A673 (cell line): ENCODE data around the gene TEPSIN. TPM values are rescaled to one million over a fixed set of nuclear protein-coding genes. Genes with fewer than 3 reads are reported as not detected.

Experiments used
- BruUV-seq: library from RNA; stranded (reverse); fragments of 400-500 nt; replicated peaks from 2 replicates; lab custom pipeline; 2021; lab: Mats Ljungman, UMichigan
- CTCF ChIA-PET: fragments of 300-600 bp; sonication (Branson Sonifier 250); formaldehyde crosslinking; loops from one replicate; lab custom pipeline; 2022; ENCODE audit warnings: antibody characterized with exemption; lab: Charles Lee
- POLR2A ChIA-PET: fragments of 300-600 bp; sonication (Branson Sonifier 250); formaldehyde crosslinking; loops from one replicate; lab custom pipeline; 2022; ENCODE audit warnings: antibody characterized with exemption; ENCODE audit not compliant: low non-redundant PET; lab: Charles Lee
- DNase-seq: peaks from one replicate; pipeline ENCODE4 v3.0.0-alpha.2; 2015; ENCODE audit warnings: low spot score
- H3K27ac ChIP-seq: fragments of 200-600 bp; sonication (generic); 2 replicates; pipeline ENCODE4 v1.5.1; 2016; ENCODE audit warnings: mixed run types, low read depth, mild to moderate bottlenecking, mixed read lengths, antibody characterized with exemption, low read length; ENCODE audit not compliant: poor library complexity, severe bottlenecking
- H3K27me3 ChIP-seq: fragments of 200-600 bp; sonication (generic); replicated peaks from 2 replicates; pipeline ENCODE4 v1.6.1; 2017; ENCODE audit warnings: mixed run types, low read depth, mild to moderate bottlenecking, mixed read lengths, antibody characterized with exemption, low read length; ENCODE audit not compliant: insufficient read depth, poor library complexity
- H3K36me3 ChIP-seq: fragments of 200-600 bp; sonication (generic); 2 replicates; pipeline ENCODE4 v1.6.1; 2016; ENCODE audit warnings: mixed run types, mild to moderate bottlenecking, mixed read lengths, antibody characterized with exemption, low read length; ENCODE audit not compliant: insufficient read depth, poor library complexity, severe bottlenecking
- H3K4me1 ChIP-seq: fragments of 200-600 bp; sonication (generic); 2 replicates; pipeline ENCODE4 v1.6.1; 2017; ENCODE audit warnings: mixed run types, mild to moderate bottlenecking, mixed read lengths, antibody characterized with exemption, low read length; ENCODE audit not compliant: insufficient read depth, poor library complexity, severe bottlenecking
- H3K4me3 ChIP-seq: fragments of 200-600 bp; sonication (generic); 2 replicates; pipeline ENCODE4 v1.5.1; 2016; ENCODE audit warnings: low read depth, mixed run types, mild to moderate bottlenecking, mixed read lengths, low read length; ENCODE audit not compliant: poor library complexity, severe bottlenecking
- H3K9me3 ChIP-seq: fragments of 200-600 bp; sonication (generic); 2 replicates; pipeline ENCODE4 v1.6.1; 2016; ENCODE audit warnings: mixed run types, low read depth, mild to moderate bottlenecking, mixed read lengths, antibody characterized with exemption, low read length; ENCODE audit not compliant: poor library complexity, severe bottlenecking
- CTCF ChIP-seq: fragments of 300-800, 200-600 bp; sonication (generic); conservative IDR thresholded peaks from 2 replicates; pipeline ENCODE4 v1.5.1; 2017; ENCODE audit warnings: low read depth, mild to moderate bottlenecking, antibody characterized with exemption, low read length, moderate library complexity, mixed read lengths
- EZH2 ChIP-seq: fragments of 200-600 bp; sonication (generic); IDR thresholded peaks from 2 replicates; pipeline ENCODE4 v1.6.1; 2017; ENCODE audit warnings: borderline replicate concordance, low read depth, mild to moderate bottlenecking, mixed read lengths, antibody characterized with exemption, low read length; ENCODE audit not compliant: poor library complexity, severe bottlenecking
- intact Hi-C: fragments of 100-400 bp; cut with micrococcal nuclease; formaldehyde crosslinking; loops from one replicate; pipeline ENCODE4 v1.10.0; 2022; ENCODE audit not compliant: unreplicated experiment
- total RNA-seq: library from RNA; stranded (reverse); gene quantifications from 2 replicates; pipeline ENCODE4 v1.2.3, GENCODE V29; 2021

The TEPSIN gene
- total RNA-seq, 1 experiment from 2014 or later = 36.1 TPM

- TF ChIP-seq EZH2 = no peak
- no peak for TF ChIP-seq CTCF
- CTCF ChIA-PET = no interaction called here
- Histone ChIP-seq H3K36me3 (peaks cover 10% of the 10 kb centered on the region), H3K9me3 (no peaks in the 10 kb centered on the region), H3K27ac (no peak overlapping the region), H3K27me3 (no peaks in the 10 kb centered on the region), H3K4me1 (no peaks in the 10 kb centered on the region), H3K4me3 (no peak overlapping the region)
- intact Hi-C loops = loop anchor here (5.0 kb wide), 1 partner anchor 257 kb away; no protein-coding TSS in a partner anchor
- DNase-seq = no peak
- POLR2A ChIA-PET = interaction anchor here (0.6 kb wide), 1 partner anchor 267 kb away, joined by 3 read pairs; no protein-coding TSS in a partner anchor
- BruUV-seq = no TSS peak
Observed at GRCh38 chr17:81244358-81245023, 5.6 kb upstream of the TEPSIN start.

- no peak for DNase-seq
- Histone ChIP-seq H3K27ac (no peak overlapping the region), H3K27me3 (no peaks in the 10 kb centered on the region), H3K36me3 (peaks cover 10% of the 10 kb centered on the region), H3K4me1 (no peaks in the 10 kb centered on the region), H3K9me3 (no peaks in the 10 kb centered on the region), H3K4me3 (no peak overlapping the region)
- CTCF ChIA-PET = no interaction called here
- POLR2A ChIA-PET = no interaction called here
- no peak for TF ChIP-seq CTCF
- intact Hi-C loops = loop anchor here (5.0 kb wide), 1 partner anchor 256 kb away; no protein-coding TSS in a partner anchor
- BruUV-seq = no TSS peak
Observed at GRCh38 chr17:81243333-81243664, 4.4 kb upstream of the TEPSIN start.

- BruUV-seq = no TSS peak
- intact Hi-C loops = loop anchor here (5.0 kb wide), 1 partner anchor 255 kb away; no protein-coding TSS in a partner anchor
- H3K4me3 ChIP-seq = no peak overlapping the region
- H3K36me3 ChIP-seq = peaks cover 10% of the 10 kb centered on the region
- ChIA-PET CTCF (no interaction called here), POLR2A (no interaction called here)
- no peaks in the 10 kb centered on the region for H3K27me3 ChIP-seq
- H3K4me1 ChIP-seq = peaks cover 6% of the 10 kb centered on the region
- H3K27ac ChIP-seq = no peak overlapping the region
- no peaks in the 10 kb centered on the region for H3K9me3 ChIP-seq
- DNase-seq = no peak
- TF ChIP-seq EZH2 (no peak), CTCF (no peak)
Observed at GRCh38 chr17:81242421-81243332, 3.8 kb upstream of the TEPSIN start.
